Esophagus muscularis mucosa (tissue), 4 donors: Measurements from ENCODE around the gene TBC1D10A.

Experiments used
- EP300 ChIP-seq: sonication (generic); formaldehyde crosslinking; IDR thresholded peaks from one replicate; pipeline ENCODE4 v1.6.1; 2017; ENCODE audit warnings: antibody characterized with exemption
- POLR2A ChIP-seq: fragments of 450-650 bp; IDR thresholded peaks from one replicate; pipeline ENCODE4 v1.6.1; 2017; ENCODE audit warnings: antibody characterized with exemption, moderate library complexity, mild to moderate bottlenecking, low read depth
- TF ChIP-seq, protein P1 (sequence below), 3 experiments: fragments of 200-600 bp in 2 of 3; fragments of 450-650 bp in 1 of 3; sonication (generic) in 2 of 3; IDR thresholded peaks; one replicate each; pipeline ENCODE4 v1.5.1; 2017 to 2019; ENCODE audit warnings: antibody characterized with exemption in 3 of 3, mild to moderate bottlenecking in 2 of 3, moderate library complexity in 1 of 3

DNA sequence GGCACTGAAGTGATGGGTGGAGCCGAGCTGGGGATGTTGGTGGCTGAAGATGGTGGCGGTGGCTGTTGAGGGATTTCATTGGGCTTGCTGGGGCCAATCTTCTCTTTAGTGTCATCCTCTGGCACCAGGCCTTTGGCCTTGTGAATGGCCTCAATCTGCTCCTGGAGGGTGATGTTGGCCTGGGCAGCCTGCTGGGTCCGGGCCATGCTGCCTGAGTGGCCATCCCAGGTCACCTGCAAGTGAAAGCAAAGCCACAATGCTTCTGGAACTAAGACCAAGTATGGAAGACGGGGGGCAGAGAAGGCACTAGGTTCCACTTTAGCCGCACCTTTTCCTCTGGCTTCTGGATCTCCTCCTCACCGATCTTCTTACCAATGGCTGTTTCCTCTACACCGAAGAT, 12.1 kb upstream of the TBC1D10A start:
- TF ChIP-seq POLR2A (no peak), EP300 (no peak)
- TF ChIP-seq, protein P1, sequence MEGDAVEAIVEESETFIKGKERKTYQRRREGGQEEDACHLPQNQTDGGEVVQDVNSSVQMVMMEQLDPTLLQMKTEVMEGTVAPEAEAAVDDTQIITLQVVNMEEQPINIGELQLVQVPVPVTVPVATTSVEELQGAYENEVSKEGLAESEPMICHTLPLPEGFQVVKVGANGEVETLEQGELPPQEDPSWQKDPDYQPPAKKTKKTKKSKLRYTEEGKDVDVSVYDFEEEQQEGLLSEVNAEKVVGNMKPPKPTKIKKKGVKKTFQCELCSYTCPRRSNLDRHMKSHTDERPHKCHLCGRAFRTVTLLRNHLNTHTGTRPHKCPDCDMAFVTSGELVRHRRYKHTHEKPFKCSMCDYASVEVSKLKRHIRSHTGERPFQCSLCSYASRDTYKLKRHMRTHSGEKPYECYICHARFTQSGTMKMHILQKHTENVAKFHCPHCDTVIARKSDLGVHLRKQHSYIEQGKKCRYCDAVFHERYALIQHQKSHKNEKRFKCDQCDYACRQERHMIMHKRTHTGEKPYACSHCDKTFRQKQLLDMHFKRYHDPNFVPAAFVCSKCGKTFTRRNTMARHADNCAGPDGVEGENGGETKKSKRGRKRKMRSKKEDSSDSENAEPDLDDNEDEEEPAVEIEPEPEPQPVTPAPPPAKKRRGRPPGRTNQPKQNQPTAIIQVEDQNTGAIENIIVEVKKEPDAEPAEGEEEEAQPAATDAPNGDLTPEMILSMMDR (IDR thresholded peaks at IDR 0.05), result no peak
